ENCODE measurements around the gene CHMP4A.
A peak's percentile ranks its signal among the peaks of the same experiment; 100 is the strongest.

The CHMP4A gene

GRCh38 chr14:24235804-24236688 lies 22.8 kb upstream of the CHMP4A start:
- CTCF ChIA-PET = interaction anchor here (0.9 to 7.5 kb wide), 16 partner anchors 10 to 202 kb away, joined by 3 to 56 read pairs (median 4); partner anchors contain the start of genes CHMP4A, CIDEB, DHRS1 and IRF9
- POLR2A ChIA-PET = no interaction called here
- no peak for DNase-seq (ENCODE audit: extremely low spot score)
- no peak for TF ChIP-seq CTCF (IDR thresholded peaks at IDR 0.05; ENCODE audit: control extremely low read depth, extremely low read depth, low read depth, missing control alignments)

DNA sequence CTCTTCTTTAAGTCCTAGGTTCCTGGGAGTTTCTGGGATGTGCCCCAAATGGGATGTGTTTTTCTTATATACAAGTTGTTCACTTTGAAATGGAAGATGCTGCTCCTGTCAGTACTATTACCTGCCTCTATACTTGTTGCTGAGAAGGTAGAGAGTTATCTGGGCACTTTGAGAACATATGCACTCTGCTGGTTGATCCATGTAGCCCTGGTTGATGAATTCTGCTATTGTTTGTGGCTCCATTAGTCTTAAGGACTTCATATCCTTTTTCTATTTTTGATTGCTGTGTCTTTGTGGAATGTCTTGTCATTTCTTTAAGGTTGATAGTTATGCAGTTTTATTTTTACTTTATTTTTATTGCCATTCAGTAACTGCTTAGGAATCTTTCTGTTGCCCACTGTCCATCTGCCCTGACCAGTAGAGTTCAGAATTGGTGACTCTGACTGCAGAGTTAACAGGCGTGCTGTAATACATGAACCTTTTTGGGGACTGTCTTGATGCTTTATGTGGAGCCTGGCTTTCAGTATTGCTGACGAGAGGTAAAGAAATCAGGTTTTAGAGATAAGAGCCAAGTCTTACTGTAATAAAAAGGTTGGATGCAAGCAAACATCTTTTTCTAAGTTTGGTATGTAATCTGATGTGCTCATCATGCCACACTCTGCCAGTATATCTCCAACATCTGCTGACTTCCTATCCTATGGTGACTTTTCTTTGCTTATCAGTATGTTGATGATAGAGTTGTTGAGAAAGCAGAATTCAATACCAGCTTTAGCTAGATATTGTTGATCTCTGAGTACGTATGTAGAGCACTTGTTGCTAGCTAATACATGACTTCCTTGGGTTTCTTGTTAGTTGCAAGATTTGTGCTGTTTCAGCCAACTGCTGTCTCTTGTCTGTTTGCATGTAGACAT lies 21.1 kb upstream of the CHMP4A start:
- CTCF ChIA-PET = interaction anchor here (0.8 to 7.5 kb wide), 15 partner anchors 7 to 204 kb away, joined by 3 to 56 read pairs (median 4); partner anchors contain the start of genes CHMP4A, CIDEB, DHRS1 and IRF9
- no peak for DNase-seq (ENCODE audit: extremely low spot score)
- TF ChIP-seq CTCF (IDR thresholded peaks at IDR 0.05; ENCODE audit: control extremely low read depth, extremely low read depth, low read depth, missing control alignments) = no peak
- POLR2A ChIA-PET = no interaction called here

DNA sequence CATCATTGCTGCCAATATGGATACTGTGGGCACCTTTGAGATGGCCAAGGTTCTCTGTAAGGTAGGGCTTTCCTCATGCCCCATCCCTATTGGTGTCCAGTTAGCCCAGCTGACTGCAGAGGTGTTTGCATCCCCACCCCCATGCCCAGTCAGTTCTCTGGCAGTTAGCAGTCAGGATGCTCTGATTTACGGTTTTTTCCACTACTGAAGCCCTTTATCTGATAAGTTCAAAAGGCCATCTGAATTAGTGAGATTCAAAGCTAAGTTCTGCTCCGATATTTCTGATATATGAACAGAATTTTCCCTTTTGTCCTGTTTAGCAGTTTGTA lies 20.2 kb upstream of the CHMP4A start:
- DNase-seq (ENCODE audit: extremely low spot score) = no peak
- ChIA-PET CTCF (interaction anchor here (0.8 to 7.5 kb wide), 5 partner anchors 8 to 74 kb away, joined by 3 to 56 read pairs (median 15); partner anchors contain the start of genes CIDEB, DHRS1, MDP1 and NOP9), POLR2A (interaction anchor here (1.2 kb wide), 1 partner anchor 9 kb away, joined by 4 read pairs; the partner anchor contains the start of gene TINF2)
- TF ChIP-seq CTCF (IDR thresholded peaks at IDR 0.05; ENCODE audit: control extremely low read depth, extremely low read depth, low read depth, missing control alignments) = no peak

GRCh38 chr14:24232645-24233537 lies 19.6 kb upstream of the CHMP4A start, which contains the start of gene GMPR2:
TSS of gene GMPR2 (plus strand) at chr14:24232929. CDS start at chr14:24233254, 325 bp downstream.
- ChIA-PET POLR2A (interaction anchor here (1.2 kb wide), 1 partner anchor 9 kb away, joined by 4 read pairs; the partner anchor contains the start of gene TINF2), CTCF (interaction anchor here (0.8 to 7.5 kb wide), 6 partner anchors 9 to 75 kb away, joined by 3 to 56 read pairs (median 10); partner anchors contain the start of genes CIDEB, DHRS1, MDP1 and NOP9)
- no peak for TF ChIP-seq CTCF (IDR thresholded peaks at IDR 0.05; ENCODE audit: control extremely low read depth, extremely low read depth, low read depth, missing control alignments)

DNA sequence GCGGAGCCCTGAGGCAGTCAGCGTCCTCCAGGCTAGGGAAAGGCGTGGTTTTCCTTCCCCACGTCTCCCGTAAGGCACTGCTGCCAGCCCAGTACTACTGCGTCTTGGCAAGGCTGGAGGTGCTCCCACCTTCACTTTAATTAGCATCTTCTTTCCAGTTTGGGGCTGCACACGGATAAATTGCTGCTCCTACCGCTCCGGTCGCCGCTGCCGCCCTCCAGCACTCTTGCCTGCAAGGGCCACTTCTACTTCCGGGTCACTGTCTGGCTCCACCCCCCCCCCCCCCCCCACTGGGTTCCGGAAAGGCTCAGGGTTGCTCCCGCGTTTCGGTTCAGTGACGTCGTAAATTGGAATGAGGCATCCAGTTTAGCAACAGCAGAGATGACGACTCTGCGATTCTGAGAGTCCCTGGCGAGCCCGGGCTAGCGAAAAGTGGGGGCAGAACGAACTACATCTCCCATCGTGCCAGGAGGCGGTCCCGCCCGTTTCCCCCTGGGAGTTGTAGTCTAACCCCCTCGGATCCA lies 18.9 kb upstream of the CHMP4A start, which contains the start of gene NEDD8:
TSS of gene NEDD8 (minus strand) at position 247 of the 524 bp plus-strand sequence. CDS start at position 147, 100 bp downstream.
- ChIA-PET CTCF (interaction anchor here (0.9 to 7.5 kb wide), 3 partner anchors 10 to 75 kb away, joined by 4 to 56 read pairs (median 15); partner anchors contain the start of genes DHRS1, NOP9 and TINF2), POLR2A (interaction anchor here (1.2 kb wide), 1 partner anchor 10 kb away, joined by 4 read pairs; the partner anchor contains the start of gene TINF2)
- no peak for TF ChIP-seq CTCF (IDR thresholded peaks at IDR 0.05; ENCODE audit: control extremely low read depth, extremely low read depth, low read depth, missing control alignments)
- DNase-seq (ENCODE audit: extremely low spot score) = peak; percentile 89

More at GRCh38 chr14:24232645-24233537, 19.6 kb upstream of the CHMP4A start, which contains the start of gene GMPR2:
- peak; percentile 70 for DNase-seq (ENCODE audit: extremely low spot score)
